NT2/D1 (cell line): ENCODE data around the gene CA14.
A peak's percentile ranks its signal among the peaks of the same experiment; 100 is the strongest.
"Not testable (repeated sequence)": the region's sequence is repeated elsewhere in the genome, so short reads cannot be mapped to it uniquely, and the experiment has no call there.

Experiments
- DNase-seq: peaks from one replicate; pipeline ENCODE4 v3.0.0-alpha.2; 2011; ENCODE audit warnings: low read depth, low spot score
- H3K27me3 ChIP-seq: 2 replicates; pipeline ENCODE4 v1.6.0; 2011; ENCODE audit warnings: mild to moderate bottlenecking; ENCODE audit not compliant: insufficient read length, insufficient read depth
- H3K36me3 ChIP-seq: 2 replicates; pipeline ENCODE4 v1.6.1; 2011; ENCODE audit warnings: mild to moderate bottlenecking, low read length, mixed read lengths; ENCODE audit not compliant: insufficient read depth, insufficient read length
- H3K4me1 ChIP-seq: 2 replicates; pipeline ENCODE4 v1.5.1; 2011; ENCODE audit not compliant: insufficient read depth, insufficient read length
- H3K4me3 ChIP-seq: 2 replicates; pipeline ENCODE4 v1.5.1; 2011; ENCODE audit warnings: low read depth; ENCODE audit not compliant: insufficient read length
- H3K9ac ChIP-seq: 2 replicates; pipeline ENCODE4 v1.6.0; 2011; ENCODE audit warnings: low read depth; ENCODE audit not compliant: insufficient read length
- H3K9me3 ChIP-seq: 2 replicates; pipeline ENCODE4 v1.5.1; 2011; ENCODE audit warnings: mild to moderate bottlenecking, low read length; ENCODE audit not compliant: insufficient read depth
- SUZ12 ChIP-seq: IDR thresholded peaks from 2 replicates; pipeline ENCODE4 v1.6.1; 2011; ENCODE audit not compliant: insufficient read length, insufficient read depth; ENCODE audit errors: extremely low read depth
- YY1 ChIP-seq: IDR thresholded peaks from 2 replicates; pipeline ENCODE4 v1.6.1; 2011; ENCODE audit not compliant: insufficient read length, insufficient read depth
- ZNF274 ChIP-seq: IDR thresholded peaks from 2 replicates; pipeline ENCODE4 v1.6.1; 2011; ENCODE audit warnings: mild to moderate bottlenecking, low read depth, low read length

The CA14 gene

DNA sequence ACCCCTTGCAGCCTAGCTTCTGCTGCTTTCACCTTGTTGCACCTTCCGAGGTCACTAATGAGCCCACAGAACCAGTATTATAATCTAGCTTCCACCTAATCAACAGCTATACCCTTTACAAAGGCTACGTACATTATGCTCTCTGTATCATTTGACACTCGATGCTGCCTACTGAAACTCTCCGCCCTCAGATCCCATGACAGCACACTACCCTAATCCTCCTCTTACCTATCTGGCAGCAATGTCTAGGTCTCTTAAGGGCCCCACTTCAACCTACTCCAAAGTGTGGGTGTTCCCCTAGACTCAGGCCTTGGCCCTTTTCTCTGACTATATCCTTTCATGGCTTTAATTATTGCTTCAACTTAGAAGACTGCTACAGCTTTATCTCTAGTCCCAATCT, 31.2 kb downstream of the CA14 start:
- TF ChIP-seq YY1 (no peak), SUZ12 (no peak), ZNF274 (no peak)
- Histone ChIP-seq H3K4me3 (no peak overlapping the region), H3K36me3 (no peaks in the 10 kb centered on the region), H3K4me1 (no peaks in the 10 kb centered on the region), H3K9ac (no peak overlapping the region), H3K9me3 (no peaks in the 10 kb centered on the region), H3K27me3 (peaks cover 9% of the 10 kb centered on the region)
- DNase-seq = no peak

DNA sequence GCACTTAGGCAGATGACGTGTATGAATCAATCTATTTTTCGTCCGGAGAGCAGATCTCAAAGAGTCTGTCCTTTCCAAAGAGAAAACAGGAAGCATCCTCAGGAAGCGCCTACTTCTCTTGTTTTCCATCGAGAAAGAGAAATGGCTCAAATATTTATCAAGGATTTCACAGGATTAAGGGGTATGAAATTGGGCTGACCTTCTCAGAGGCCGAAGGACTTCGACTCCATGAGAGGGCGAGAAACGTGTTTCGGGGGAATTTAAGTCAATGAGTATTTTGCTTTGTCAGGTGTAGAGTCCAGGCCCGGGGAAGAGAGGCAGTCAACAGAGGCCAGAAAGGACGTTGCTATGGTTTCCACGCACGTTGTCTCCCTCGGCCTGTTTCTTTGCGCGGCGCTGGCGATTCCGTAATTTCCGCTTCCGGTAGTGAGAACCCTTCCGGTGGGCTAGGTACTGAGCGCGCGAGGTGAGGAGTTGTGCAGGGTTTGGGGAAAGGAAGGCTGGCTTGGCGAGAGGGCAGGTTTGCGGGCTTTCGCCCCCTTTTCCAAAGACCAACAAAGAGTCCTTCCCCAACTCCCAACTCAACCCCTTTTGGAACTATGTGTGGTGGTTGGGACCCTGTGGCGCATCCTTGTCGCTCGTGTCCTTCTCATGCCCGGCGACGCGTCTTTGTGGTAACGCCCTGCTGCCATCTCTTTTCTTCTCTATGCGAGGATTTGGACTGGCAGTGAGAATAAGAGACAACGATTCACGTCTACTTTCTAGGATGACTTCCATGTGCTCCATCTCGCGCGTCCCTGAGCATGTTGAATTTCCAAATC, 36.1 kb downstream of the CA14 start, which contains the start of gene MRPS21:
Gene MRPS21 (plus strand): TSS at position 429 of the 821 bp plus-strand sequence. CDS start 506 bp downstream, outside the sequence.
- H3K9ac ChIP-seq = peak within 1 kb of the TSS; percentile 95
- peak within 1 kb of the TSS; percentile 92 for H3K4me3 ChIP-seq
- peaks cover 2% of the 10 kb centered on the region for H3K4me1 ChIP-seq
- TF ChIP-seq YY1 = no peak
- no peak for TF ChIP-seq SUZ12
- no peak for TF ChIP-seq ZNF274
- peaks cover 40% of the 10 kb centered on the region for H3K36me3 ChIP-seq
- no peaks in the 10 kb centered on the region for H3K9me3 ChIP-seq
- H3K27me3 ChIP-seq = no peaks in the 10 kb centered on the region
- DNase-seq = peak; percentile 95

DNA sequence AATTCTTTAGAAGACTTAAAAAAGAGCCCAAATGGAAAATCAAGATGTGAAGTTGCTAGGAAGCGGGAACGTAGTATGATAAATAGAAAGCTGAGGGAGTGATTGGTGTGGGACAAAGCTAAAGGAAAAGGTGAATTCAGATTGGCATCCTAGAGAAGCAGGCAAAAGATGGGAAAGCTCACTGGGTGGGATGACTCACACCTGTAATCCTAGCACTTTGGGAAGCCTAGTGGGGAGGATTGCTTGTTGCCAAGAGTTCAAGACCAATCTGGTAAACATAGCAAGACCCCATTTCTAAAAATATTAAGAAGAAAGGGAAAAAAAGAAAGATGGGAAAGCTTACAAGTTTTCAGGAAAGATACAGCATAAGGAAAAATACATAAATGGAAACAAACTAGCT, 37.9 kb downstream of the CA14 start:
- no peak for DNase-seq
- H3K4me3 ChIP-seq = peak overlapping the region; percentile 1
- H3K9me3 ChIP-seq = no peaks in the 10 kb centered on the region
- H3K9ac ChIP-seq = peak overlapping the region; percentile 52
- no peaks in the 10 kb centered on the region for H3K27me3 ChIP-seq
- no peak for TF ChIP-seq ZNF274
- TF ChIP-seq YY1 = no peak
- no peak for TF ChIP-seq SUZ12
- H3K4me1 ChIP-seq = peaks cover 2% of the 10 kb centered on the region
- H3K36me3 ChIP-seq = peaks cover 54% of the 10 kb centered on the region

DNA sequence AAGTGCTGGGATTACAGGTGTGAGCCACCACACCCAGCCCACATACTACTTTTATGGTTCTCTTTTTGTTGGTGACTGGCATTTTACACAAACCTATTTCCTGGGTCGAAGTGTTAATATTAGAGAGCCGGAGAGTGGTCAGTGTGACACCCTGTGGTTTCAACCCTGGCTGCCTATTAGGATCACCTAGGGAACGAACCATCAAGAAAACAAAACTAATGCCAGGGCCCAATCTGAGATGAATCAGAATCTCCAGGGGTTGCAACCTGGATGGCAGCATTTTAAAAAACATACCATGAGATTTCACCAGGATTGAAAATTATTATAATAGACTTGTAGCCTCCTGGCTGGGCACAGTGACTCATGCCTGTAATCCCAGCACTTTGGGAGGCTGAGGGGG, 42.1 kb downstream of the CA14 start:
- peaks cover 84% of the 10 kb centered on the region for H3K36me3 ChIP-seq
- no peaks in the 10 kb centered on the region for H3K27me3 ChIP-seq
- no peak for DNase-seq
- no peak overlapping the region for H3K9ac ChIP-seq
- TF ChIP-seq SUZ12 = no peak
- no peak for TF ChIP-seq YY1
- no peak for TF ChIP-seq ZNF274
- peaks cover 9% of the 10 kb centered on the region for H3K4me1 ChIP-seq
- H3K9me3 ChIP-seq = no peaks in the 10 kb centered on the region
- no peak overlapping the region for H3K4me3 ChIP-seq

DNA sequence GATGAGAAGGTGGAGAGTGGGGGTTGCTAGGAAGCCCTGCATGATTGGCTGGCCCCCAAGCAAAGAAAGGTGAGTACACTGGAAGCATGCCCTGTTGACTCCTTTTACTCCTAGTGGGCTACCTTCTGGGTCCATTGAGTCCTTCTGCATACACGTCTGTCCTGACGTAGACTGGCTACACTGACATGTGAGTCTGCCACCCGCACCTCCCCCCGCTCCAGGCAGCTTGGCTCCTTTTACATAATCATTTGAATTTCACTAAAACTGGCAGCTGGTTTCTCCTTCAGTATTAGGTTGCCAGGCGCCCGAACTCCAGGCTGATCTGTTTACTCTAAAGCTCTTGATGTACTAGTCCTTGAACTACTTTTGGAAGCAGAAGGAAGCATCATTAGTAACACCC, 44.8 kb downstream of the CA14 start:
- TF ChIP-seq YY1 = no peak
- no peak for TF ChIP-seq ZNF274
- TF ChIP-seq SUZ12 = no peak
- Histone ChIP-seq H3K36me3 (peaks cover 83% of the 10 kb centered on the region), H3K27me3 (no peaks in the 10 kb centered on the region), H3K4me3 (no peak overlapping the region), H3K9me3 (no peaks in the 10 kb centered on the region), H3K9ac (no peak overlapping the region), H3K4me1 (peaks cover 6% of the 10 kb centered on the region)
- peak; percentile 51 for DNase-seq

DNA sequence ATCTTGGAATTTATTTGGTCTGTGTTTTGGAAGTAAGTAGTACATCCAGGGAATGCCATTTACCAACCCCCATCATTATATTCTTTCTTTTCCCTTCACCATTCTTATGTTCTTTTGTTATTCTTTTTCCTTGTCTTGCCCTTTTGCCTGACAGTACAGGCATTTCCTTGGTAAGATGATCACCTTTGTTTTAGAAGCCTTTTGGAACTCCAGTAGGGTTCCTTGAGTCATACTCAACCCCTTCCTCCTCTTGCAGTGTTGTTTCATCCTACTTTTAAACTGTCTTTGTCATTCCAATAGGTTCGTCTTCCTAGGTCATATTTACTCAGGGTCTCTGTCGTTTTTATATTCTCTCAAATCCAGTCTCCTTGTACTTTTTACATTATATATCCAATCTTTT, 45.3 kb downstream of the CA14 start:
- no peaks in the 10 kb centered on the region for H3K9me3 ChIP-seq
- no peak overlapping the region for H3K9ac ChIP-seq
- DNase-seq = no peak
- no peak for TF ChIP-seq YY1
- TF ChIP-seq ZNF274 = no peak
- no peak for TF ChIP-seq SUZ12
- peaks cover 6% of the 10 kb centered on the region for H3K4me1 ChIP-seq
- peaks cover 83% of the 10 kb centered on the region for H3K36me3 ChIP-seq
- H3K27me3 ChIP-seq = no peaks in the 10 kb centered on the region
- no peak overlapping the region for H3K4me3 ChIP-seq

DNA sequence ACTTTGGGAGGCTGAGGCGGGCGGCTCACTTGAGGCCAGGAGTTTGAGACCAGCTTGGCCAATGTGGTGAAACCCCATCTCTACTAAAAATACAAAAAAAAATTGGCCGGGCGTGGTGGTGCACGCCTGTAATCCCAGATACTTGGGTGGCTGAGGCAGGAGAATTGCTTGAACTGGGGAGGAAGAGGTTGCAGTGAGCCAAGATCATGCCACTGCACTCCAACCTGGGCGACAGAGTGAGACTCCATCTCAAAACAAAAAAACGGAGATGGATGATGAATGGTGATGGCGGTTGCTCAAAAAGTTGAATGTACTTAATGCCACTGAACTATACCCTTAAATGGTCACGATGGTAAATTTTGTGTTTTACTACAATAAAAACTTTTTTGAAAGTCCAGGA, 51.0 kb downstream of the CA14 start:
- H3K9me3 ChIP-seq, H3K27me3 ChIP-seq, H3K9ac ChIP-seq, DNase-seq, H3K4me1 ChIP-seq, H3K4me3 ChIP-seq: not testable (repeated sequence)
- H3K36me3 ChIP-seq = peaks cover 59% of the 10 kb centered on the region
